A549 (cell line): ENCODE data around the gene PIGN.

Experiments
- CHD4 ChIP-seq: fragments of 200-600 bp; sonication (generic); IDR thresholded peaks from 2 replicates; pipeline ENCODE4 v1.6.1; 2016; ENCODE audit warnings: antibody characterized with exemption, mild to moderate bottlenecking, borderline replicate concordance
- FOSB ChIP-seq: fragments of 250-450 bp; sonication (Bioruptor Pico); IDR thresholded peaks from 2 replicates; pipeline ENCODE4 v1.5.0; 2020; ENCODE audit warnings: mild to moderate bottlenecking, moderate library complexity
- HDAC2 ChIP-seq: fragments of 200-600 bp; sonication (generic); IDR thresholded peaks from 2 replicates; pipeline ENCODE4 v1.6.1; 2016
- HOXA7 ChIP-seq: fragments of 250-450 bp; sonication (Bioruptor Pico); IDR thresholded peaks from 2 replicates; pipeline ENCODE4 v1.5.0; 2020; ENCODE audit warnings: mild to moderate bottlenecking, moderate library complexity
- KDM1A ChIP-seq: fragments of 200-600 bp; sonication (generic); IDR thresholded peaks from 2 replicates; pipeline ENCODE4 v1.6.1; 2016; ENCODE audit warnings: low read depth, mild to moderate bottlenecking
- POLR2A ChIP-seq: IDR thresholded peaks from 2 replicates; pipeline ENCODE4 v1.6.1; 2012; ENCODE audit warnings: mild to moderate bottlenecking, low read length
- ZFP36 ChIP-seq: fragments of 450-650 bp; IDR thresholded peaks from 2 replicates; pipeline ENCODE4 v1.6.1; 2014; ENCODE audit warnings: borderline replicate concordance; ENCODE audit not compliant: partially characterized antibody
- TF ChIP-seq, protein P1 (sequence below): fragments of >200 bp; sonication (Bioruptor Twin); formaldehyde crosslinking; IDR thresholded peaks from 3 replicates; pipeline ENCODE4 v1.5.1; 2016
- TF ChIP-seq, protein P2 (sequence below): IDR thresholded peaks from 2 replicates; pipeline ENCODE4 v1.6.1; 2012

GRCh38 chr18:62045316-62045715, 141.5 kb downstream of the PIGN start:
- TF ChIP-seq, protein P1, sequence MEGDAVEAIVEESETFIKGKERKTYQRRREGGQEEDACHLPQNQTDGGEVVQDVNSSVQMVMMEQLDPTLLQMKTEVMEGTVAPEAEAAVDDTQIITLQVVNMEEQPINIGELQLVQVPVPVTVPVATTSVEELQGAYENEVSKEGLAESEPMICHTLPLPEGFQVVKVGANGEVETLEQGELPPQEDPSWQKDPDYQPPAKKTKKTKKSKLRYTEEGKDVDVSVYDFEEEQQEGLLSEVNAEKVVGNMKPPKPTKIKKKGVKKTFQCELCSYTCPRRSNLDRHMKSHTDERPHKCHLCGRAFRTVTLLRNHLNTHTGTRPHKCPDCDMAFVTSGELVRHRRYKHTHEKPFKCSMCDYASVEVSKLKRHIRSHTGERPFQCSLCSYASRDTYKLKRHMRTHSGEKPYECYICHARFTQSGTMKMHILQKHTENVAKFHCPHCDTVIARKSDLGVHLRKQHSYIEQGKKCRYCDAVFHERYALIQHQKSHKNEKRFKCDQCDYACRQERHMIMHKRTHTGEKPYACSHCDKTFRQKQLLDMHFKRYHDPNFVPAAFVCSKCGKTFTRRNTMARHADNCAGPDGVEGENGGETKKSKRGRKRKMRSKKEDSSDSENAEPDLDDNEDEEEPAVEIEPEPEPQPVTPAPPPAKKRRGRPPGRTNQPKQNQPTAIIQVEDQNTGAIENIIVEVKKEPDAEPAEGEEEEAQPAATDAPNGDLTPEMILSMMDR: no peak
- no peak for TF ChIP-seq ZFP36
- no peak for TF ChIP-seq FOSB (CRISPR knock-in tag)
- TF ChIP-seq CHD4: no peak
- no peak for TF ChIP-seq POLR2A
- TF ChIP-seq, protein P2, sequence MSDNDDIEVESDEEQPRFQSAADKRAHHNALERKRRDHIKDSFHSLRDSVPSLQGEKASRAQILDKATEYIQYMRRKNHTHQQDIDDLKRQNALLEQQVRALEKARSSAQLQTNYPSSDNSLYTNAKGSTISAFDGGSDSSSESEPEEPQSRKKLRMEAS: no peak
- TF ChIP-seq HOXA7 (CRISPR knock-in tag): no peak
- no peak for TF ChIP-seq KDM1A
- no peak for TF ChIP-seq HDAC2
